ENCODE measurements around the gene TM4SF4. TPM values are rescaled to one million over a fixed set of nuclear protein-coding genes. Genes with fewer than 3 reads are reported as not detected.

Gene TM4SF4
- total RNA-seq, 1 donor from 2014 or later, result not detected

DNA sequence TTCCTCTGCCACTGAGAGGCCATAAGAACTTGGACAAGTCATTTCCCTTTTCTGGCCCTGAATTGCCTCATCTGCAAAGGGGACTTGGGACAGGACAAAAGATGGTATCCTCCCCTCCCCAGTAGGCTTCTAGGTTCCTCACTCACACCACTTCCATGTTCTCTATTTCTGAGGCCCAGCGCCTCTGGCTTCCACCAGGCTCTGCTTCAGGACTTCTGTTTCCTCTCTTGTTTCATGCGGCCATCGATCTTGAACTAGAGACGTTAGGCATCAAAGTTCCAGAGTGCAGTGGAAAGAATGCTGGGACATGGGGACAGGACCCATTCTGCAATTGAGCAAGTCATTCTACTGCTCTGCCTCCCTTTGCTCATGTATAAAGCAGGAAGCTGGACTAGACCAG is 1.7 kb downstream of the TM4SF4 start:
- no peaks in the 10 kb centered on the region for H3K27me3 ChIP-seq
- no peaks in the 10 kb centered on the region for H3K36me3 ChIP-seq
- H3K4me1 ChIP-seq, result no peaks in the 10 kb centered on the region
- no peak overlapping the region for H2AFZ ChIP-seq (replicated peaks)
- H4K20me1 ChIP-seq (ENCODE audit: low read depth), result no peaks in the 10 kb centered on the region
- no peaks in the 10 kb centered on the region for H3K27me3 Mint-ChIP-seq (ENCODE audit: insufficient read depth, low read depth)
- H3K9me3 ChIP-seq (ENCODE audit: low read depth), result no peaks in the 10 kb centered on the region
- peak overlapping the region; percentile 82 for H3K27ac Mint-ChIP-seq
- H3K4me1 Mint-ChIP-seq, result peaks cover 10% of the 10 kb centered on the region
- H3K9me3 Mint-ChIP-seq, result no peaks in the 10 kb centered on the region
- no peak overlapping the region for H3K9ac ChIP-seq
- DNase-seq (ENCODE audit: low spot score), result no peak
- H3K79me2 ChIP-seq (ENCODE audit: low read depth), result no peaks in the 10 kb centered on the region
- H3K4me3 Mint-ChIP-seq, result no peak overlapping the region
- H3K36me3 Mint-ChIP-seq, result no peaks in the 10 kb centered on the region
- no peaks in the 10 kb centered on the region for H3F3A ChIP-seq (ENCODE audit: low read depth)
- H3K4me2 ChIP-seq, result no peak overlapping the region
- H3K27ac ChIP-seq, result no peak overlapping the region
- no peak overlapping the region for H3K4me3 ChIP-seq
- no peak for TF ChIP-seq EZH2 (IDR thresholded peaks at IDR 0.05)
- TF ChIP-seq EZH2phosphoT487 (IDR thresholded peaks at IDR 0.05), result no peak
- TF ChIP-seq, protein P1, sequence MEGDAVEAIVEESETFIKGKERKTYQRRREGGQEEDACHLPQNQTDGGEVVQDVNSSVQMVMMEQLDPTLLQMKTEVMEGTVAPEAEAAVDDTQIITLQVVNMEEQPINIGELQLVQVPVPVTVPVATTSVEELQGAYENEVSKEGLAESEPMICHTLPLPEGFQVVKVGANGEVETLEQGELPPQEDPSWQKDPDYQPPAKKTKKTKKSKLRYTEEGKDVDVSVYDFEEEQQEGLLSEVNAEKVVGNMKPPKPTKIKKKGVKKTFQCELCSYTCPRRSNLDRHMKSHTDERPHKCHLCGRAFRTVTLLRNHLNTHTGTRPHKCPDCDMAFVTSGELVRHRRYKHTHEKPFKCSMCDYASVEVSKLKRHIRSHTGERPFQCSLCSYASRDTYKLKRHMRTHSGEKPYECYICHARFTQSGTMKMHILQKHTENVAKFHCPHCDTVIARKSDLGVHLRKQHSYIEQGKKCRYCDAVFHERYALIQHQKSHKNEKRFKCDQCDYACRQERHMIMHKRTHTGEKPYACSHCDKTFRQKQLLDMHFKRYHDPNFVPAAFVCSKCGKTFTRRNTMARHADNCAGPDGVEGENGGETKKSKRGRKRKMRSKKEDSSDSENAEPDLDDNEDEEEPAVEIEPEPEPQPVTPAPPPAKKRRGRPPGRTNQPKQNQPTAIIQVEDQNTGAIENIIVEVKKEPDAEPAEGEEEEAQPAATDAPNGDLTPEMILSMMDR (IDR thresholded peaks at IDR 0.05), result no peak

DNA sequence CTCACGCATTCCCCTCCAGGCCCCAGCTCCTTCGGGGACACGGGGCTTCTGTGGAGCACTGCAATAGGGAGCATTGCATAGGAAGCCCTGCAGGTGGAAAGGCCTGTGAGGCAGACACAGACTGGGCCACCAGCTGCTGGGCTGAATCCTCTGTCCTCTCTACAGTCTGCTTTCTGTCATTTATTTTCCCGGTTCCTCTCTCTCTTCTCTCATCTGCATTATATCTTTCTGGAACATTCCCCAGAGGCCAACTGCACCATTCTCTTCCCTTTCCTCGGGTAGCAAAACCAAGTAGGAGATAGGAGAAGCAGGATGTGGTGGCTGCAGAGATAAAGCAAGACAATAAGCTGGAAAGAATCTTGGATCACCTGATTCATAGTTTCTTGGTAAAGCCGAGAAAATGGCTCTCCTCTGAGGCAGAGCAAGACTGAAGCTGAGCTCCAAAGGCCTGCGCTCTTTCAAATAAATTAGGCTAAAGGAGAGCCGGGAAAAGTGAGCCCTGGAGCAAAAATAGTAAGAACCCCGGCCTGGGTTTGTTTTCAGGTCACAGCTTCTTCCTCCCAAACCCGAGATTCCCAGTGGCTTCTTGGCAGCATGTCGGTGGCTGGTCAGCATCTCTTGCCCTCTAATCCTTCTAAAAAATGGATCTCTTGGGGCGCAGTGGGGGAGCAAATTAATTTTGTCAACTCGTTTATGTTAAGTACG is 5.3 kb downstream of the TM4SF4 start:
- Histone ChIP-seq H3F3A (ENCODE audit: low read depth) (no peaks in the 10 kb centered on the region), H4K20me1 (ENCODE audit: low read depth) (no peaks in the 10 kb centered on the region), H3K4me1 (no peaks in the 10 kb centered on the region), H3K36me3 (no peaks in the 10 kb centered on the region), H3K79me2 (ENCODE audit: low read depth) (no peaks in the 10 kb centered on the region), H3K27ac (no peak overlapping the region), H3K9me3 (ENCODE audit: low read depth) (no peaks in the 10 kb centered on the region), H3K4me3 (no peak overlapping the region), H3K4me2 (no peak overlapping the region), H3K27me3 (no peaks in the 10 kb centered on the region), H2AFZ (replicated peaks) (peak overlapping the region; percentile 79), H3K9ac (no peak overlapping the region)
- H3K27me3 Mint-ChIP-seq (ENCODE audit: insufficient read depth, low read depth), result no peaks in the 10 kb centered on the region
- no peaks in the 10 kb centered on the region for H3K36me3 Mint-ChIP-seq
- no peak overlapping the region for H3K4me3 Mint-ChIP-seq
- TF ChIP-seq, protein P1 (IDR thresholded peaks at IDR 0.05), result no peak
- TF ChIP-seq EZH2 (IDR thresholded peaks at IDR 0.05) (no peak), EZH2phosphoT487 (IDR thresholded peaks at IDR 0.05) (no peak)
- no peak for DNase-seq (ENCODE audit: low spot score)
- peaks cover 7% of the 10 kb centered on the region for H3K4me1 Mint-ChIP-seq
- no peaks in the 10 kb centered on the region for H3K9me3 Mint-ChIP-seq
- peak overlapping the region; percentile 62 for H3K27ac Mint-ChIP-seq

DNA sequence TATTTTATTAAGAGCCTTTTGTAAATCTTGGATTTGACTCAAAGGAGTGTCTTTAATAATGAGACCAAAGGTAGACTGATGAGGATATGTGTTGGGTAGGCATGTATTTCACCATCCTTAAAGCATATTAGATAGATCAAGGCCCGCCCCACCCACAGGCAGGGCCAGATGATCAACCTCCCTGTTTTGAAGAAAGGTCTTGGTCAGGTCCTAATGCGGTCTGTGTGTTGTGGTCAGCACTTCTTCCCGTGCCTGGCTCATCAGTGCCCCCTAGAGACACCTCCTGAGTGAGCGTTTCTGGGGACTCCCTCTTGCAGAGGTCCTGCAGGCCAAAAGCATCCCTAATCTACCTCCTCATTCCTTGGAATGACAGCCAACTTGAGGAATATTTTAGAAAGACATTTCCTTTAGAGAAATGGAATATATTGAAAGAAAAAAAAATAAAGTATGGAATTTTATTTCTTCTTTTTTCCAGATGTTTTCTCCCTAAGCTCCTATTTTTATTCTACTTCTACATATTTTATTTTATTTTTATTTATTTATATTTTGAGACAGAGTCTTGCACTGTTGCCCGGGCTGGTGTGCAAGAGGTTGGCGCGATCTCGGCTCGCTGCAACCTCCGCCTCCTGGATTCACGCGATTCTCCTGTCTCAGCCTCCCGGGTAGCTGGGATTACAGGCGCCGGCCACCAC is 6.0 kb downstream of the TM4SF4 start:
- no peaks in the 10 kb centered on the region for H3K9me3 Mint-ChIP-seq

More for the DNA sequence above, 6.0 kb downstream of the TM4SF4 start:
- H3K4me1 Mint-ChIP-seq, result peaks cover 7% of the 10 kb centered on the region
- TF ChIP-seq EZH2 (IDR thresholded peaks at IDR 0.05), result no peak
- TF ChIP-seq, protein P1 (IDR thresholded peaks at IDR 0.05), result peak; percentile 85
- Histone ChIP-seq H3K36me3 (no peaks in the 10 kb centered on the region), H3K4me3 (no peak overlapping the region), H3K79me2 (ENCODE audit: low read depth) (no peaks in the 10 kb centered on the region), H2AFZ (replicated peaks) (peak overlapping the region; percentile 79), H3K4me2 (no peak overlapping the region), H3K4me1 (no peaks in the 10 kb centered on the region), H3K27me3 (no peaks in the 10 kb centered on the region), H3F3A (ENCODE audit: low read depth) (no peaks in the 10 kb centered on the region), H3K27ac (no peak overlapping the region), H3K9me3 (ENCODE audit: low read depth) (no peaks in the 10 kb centered on the region), H4K20me1 (ENCODE audit: low read depth) (no peaks in the 10 kb centered on the region), H3K9ac (no peak overlapping the region)
- H3K27me3 Mint-ChIP-seq (ENCODE audit: insufficient read depth, low read depth), result no peaks in the 10 kb centered on the region
- H3K4me3 Mint-ChIP-seq, result no peak overlapping the region
- H3K36me3 Mint-ChIP-seq, result no peaks in the 10 kb centered on the region
- DNase-seq (ENCODE audit: low spot score), result peak; percentile 78
- peak overlapping the region; percentile 62 for H3K27ac Mint-ChIP-seq
